ENCODE measurements around the gene PDHX. TPM values are rescaled to one million over a fixed set of nuclear protein-coding genes. Genes with fewer than 3 reads are reported as not detected.

Gene PDHX
- total and polyA plus RNA-seq, 4 donors, result 14.9 to 35.2 (median 24.0) TPM

DNA sequence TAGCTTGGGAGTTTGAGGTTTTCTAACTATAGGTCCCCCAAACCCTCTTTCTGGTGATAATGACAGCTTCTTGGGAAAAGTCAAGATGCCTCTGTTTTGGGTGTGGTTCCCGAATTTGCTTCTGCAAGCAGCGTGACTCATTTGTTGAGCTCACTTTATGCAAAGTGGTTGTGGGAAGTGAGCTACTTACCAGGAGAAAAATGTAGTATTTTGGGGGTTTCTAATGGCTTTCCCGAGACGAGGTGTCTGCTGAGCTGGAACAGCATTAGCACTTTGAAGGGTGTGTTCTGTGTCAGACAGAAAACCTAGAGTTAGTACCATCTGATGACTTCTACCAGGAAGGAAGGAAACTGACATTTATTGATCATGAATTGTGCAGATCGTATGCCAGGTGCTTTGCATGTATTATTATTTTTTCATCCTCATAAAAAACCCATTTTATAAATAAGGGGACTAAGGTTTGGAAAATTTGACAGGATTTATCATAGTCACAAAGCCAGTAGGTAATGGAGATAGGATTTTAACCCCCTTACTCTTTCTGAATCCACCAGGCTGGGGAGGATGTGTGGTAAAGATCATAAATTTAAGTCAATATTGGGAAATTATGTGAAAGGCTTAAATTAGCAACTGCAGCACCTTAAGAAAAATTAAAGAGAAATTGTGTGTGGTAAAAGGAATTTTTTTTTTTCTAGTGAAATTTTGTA is 113.7 kb downstream of the PDHX start:
- H3K9ac ChIP-seq (ENCODE audit: low read depth in 1 of 2, low read length in 2 of 2), result no peak overlapping the region
- TF ChIP-seq, protein P1, sequence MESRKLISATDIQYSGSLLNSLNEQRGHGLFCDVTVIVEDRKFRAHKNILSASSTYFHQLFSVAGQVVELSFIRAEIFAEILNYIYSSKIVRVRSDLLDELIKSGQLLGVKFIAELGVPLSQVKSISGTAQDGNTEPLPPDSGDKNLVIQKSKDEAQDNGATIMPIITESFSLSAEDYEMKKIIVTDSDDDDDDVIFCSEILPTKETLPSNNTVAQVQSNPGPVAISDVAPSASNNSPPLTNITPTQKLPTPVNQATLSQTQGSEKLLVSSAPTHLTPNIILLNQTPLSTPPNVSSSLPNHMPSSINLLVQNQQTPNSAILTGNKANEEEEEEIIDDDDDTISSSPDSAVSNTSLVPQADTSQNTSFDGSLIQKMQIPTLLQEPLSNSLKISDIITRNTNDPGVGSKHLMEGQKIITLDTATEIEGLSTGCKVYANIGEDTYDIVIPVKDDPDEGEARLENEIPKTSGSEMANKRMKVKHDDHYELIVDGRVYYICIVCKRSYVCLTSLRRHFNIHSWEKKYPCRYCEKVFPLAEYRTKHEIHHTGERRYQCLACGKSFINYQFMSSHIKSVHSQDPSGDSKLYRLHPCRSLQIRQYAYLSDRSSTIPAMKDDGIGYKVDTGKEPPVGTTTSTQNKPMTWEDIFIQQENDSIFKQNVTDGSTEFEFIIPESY (IDR thresholded peaks at IDR 0.05), result no peak
- TF ChIP-seq TAF1 (conservative IDR thresholded peaks at IDR 0.05), result no peak
- TF ChIP-seq, protein P2, sequence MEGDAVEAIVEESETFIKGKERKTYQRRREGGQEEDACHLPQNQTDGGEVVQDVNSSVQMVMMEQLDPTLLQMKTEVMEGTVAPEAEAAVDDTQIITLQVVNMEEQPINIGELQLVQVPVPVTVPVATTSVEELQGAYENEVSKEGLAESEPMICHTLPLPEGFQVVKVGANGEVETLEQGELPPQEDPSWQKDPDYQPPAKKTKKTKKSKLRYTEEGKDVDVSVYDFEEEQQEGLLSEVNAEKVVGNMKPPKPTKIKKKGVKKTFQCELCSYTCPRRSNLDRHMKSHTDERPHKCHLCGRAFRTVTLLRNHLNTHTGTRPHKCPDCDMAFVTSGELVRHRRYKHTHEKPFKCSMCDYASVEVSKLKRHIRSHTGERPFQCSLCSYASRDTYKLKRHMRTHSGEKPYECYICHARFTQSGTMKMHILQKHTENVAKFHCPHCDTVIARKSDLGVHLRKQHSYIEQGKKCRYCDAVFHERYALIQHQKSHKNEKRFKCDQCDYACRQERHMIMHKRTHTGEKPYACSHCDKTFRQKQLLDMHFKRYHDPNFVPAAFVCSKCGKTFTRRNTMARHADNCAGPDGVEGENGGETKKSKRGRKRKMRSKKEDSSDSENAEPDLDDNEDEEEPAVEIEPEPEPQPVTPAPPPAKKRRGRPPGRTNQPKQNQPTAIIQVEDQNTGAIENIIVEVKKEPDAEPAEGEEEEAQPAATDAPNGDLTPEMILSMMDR (IDR thresholded peaks at IDR 0.05; ENCODE audit: low read depth, low read length, missing input control), result no peak
- no peak for TF ChIP-seq FOXA2 (IDR thresholded peaks at IDR 0.05)
- no peak for TF ChIP-seq RAD21 (IDR thresholded peaks at IDR 0.05)
- TF ChIP-seq YY1 (IDR thresholded peaks at IDR 0.05), result no peak
- no peak for TF ChIP-seq RXRA (IDR thresholded peaks at IDR 0.05)
- TF ChIP-seq, protein P3, sequence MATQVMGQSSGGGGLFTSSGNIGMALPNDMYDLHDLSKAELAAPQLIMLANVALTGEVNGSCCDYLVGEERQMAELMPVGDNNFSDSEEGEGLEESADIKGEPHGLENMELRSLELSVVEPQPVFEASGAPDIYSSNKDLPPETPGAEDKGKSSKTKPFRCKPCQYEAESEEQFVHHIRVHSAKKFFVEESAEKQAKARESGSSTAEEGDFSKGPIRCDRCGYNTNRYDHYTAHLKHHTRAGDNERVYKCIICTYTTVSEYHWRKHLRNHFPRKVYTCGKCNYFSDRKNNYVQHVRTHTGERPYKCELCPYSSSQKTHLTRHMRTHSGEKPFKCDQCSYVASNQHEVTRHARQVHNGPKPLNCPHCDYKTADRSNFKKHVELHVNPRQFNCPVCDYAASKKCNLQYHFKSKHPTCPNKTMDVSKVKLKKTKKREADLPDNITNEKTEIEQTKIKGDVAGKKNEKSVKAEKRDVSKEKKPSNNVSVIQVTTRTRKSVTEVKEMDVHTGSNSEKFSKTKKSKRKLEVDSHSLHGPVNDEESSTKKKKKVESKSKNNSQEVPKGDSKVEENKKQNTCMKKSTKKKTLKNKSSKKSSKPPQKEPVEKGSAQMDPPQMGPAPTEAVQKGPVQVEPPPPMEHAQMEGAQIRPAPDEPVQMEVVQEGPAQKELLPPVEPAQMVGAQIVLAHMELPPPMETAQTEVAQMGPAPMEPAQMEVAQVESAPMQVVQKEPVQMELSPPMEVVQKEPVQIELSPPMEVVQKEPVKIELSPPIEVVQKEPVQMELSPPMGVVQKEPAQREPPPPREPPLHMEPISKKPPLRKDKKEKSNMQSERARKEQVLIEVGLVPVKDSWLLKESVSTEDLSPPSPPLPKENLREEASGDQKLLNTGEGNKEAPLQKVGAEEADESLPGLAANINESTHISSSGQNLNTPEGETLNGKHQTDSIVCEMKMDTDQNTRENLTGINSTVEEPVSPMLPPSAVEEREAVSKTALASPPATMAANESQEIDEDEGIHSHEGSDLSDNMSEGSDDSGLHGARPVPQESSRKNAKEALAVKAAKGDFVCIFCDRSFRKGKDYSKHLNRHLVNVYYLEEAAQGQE (IDR thresholded peaks at IDR 0.05), result no peak
- no peak for TF ChIP-seq FOXA1 (IDR thresholded peaks at IDR 0.05)
- no peak for TF ChIP-seq JUND (IDR thresholded peaks at IDR 0.05)
- no peak for TF ChIP-seq HNF4G (IDR thresholded peaks at IDR 0.05)
- no peak for TF ChIP-seq SP1 (IDR thresholded peaks at IDR 0.05)
- TF ChIP-seq EGR1 (IDR thresholded peaks at IDR 0.05; ENCODE audit: low read depth in 2 of 2), result no peak
- TF ChIP-seq, protein P4, sequence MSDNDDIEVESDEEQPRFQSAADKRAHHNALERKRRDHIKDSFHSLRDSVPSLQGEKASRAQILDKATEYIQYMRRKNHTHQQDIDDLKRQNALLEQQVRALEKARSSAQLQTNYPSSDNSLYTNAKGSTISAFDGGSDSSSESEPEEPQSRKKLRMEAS (IDR thresholded peaks at IDR 0.05), result no peak

DNA sequence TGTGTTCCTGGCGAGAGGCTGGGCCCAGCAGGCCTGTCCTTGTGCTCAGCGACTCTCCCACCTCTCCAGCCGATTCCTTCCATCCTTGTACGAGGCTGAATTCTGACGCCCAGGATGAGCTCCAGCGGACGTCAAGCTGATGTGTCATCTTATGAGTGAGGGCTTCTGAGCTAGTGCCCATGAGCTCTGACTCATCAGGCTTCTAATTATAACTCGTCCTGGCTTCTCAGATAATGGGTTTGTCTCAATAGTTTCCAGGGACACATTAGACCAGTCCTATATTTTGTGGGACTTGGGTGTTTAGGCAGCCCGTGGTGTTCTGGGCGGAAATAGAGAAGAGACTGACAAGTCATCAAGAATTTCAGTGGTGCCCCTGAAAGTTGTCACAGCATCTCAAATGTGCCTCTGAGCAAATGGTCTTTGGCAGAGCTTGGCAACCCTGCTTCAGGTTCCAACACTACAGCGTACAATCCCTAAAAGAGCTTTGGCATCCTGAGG is 114.3 kb downstream of the PDHX start:
- no peaks in the 10 kb centered on the region for H3K9me3 ChIP-seq (ENCODE audit: control insufficient read depth in 4 of 4, low read length in 3 of 4)
- H3K27ac ChIP-seq (ENCODE audit: low read depth in 1 of 2, low read length in 2 of 2), result no peak overlapping the region
- no peaks in the 10 kb centered on the region for H3K4me1 ChIP-seq (ENCODE audit: control insufficient read depth in 4 of 4, insufficient read depth in 4 of 4, low read length in 3 of 4)
- H3K36me3 ChIP-seq (ENCODE audit: control insufficient read depth in 4 of 4, insufficient read depth in 3 of 4, low read depth in 1 of 4, low read length in 3 of 4), result no peaks in the 10 kb centered on the region
- no peak overlapping the region for H3K9ac ChIP-seq (ENCODE audit: low read depth in 1 of 2, low read length in 2 of 2)
- whole genome bisulfite sequencing, result 73% methylated on average over 11 of the region's 11 CpGs
- no peak for DNase-seq (ENCODE audit: low spot score)
- H3K27me3 ChIP-seq (ENCODE audit: control insufficient read depth in 4 of 4, insufficient read depth in 4 of 4, low read length in 3 of 4), result peaks cover 0 to 3% (median 0%) of the 10 kb centered on the region in 4 donors
- H3K4me3 ChIP-seq (ENCODE audit: low read depth in 1 of 3, low read length in 3 of 3), result no peak overlapping the region
- TF ChIP-seq RAD21 (IDR thresholded peaks at IDR 0.05) (no peak), TAF1 (conservative IDR thresholded peaks at IDR 0.05) (no peak), HNF4G (IDR thresholded peaks at IDR 0.05) (no peak), NR2F2 (IDR thresholded peaks at IDR 0.05) (no peak), RXRA (IDR thresholded peaks at IDR 0.05) (no peak)
- TF ChIP-seq, protein P5, sequence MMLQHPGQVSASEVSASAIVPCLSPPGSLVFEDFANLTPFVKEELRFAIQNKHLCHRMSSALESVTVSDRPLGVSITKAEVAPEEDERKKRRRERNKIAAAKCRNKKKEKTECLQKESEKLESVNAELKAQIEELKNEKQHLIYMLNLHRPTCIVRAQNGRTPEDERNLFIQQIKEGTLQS (IDR thresholded peaks at IDR 0.05), result no peak
- TF ChIP-seq, protein P3 (IDR thresholded peaks at IDR 0.05), result no peak
- TF ChIP-seq, protein P2 (IDR thresholded peaks at IDR 0.05; ENCODE audit: low read depth, low read length, missing input control), result no peak
- TF ChIP-seq, protein P4 (IDR thresholded peaks at IDR 0.05), result no peak

More for the DNA sequence above, 113.7 kb downstream of the PDHX start:
- 65% methylated on average over 5 of the region's 5 CpGs for WGBS
- Histone ChIP-seq H3K36me3 (ENCODE audit: control insufficient read depth in 4 of 4, insufficient read depth in 3 of 4, low read depth in 1 of 4, low read length in 3 of 4) (no peaks in the 10 kb centered on the region), H3K27ac (ENCODE audit: low read depth in 1 of 2, low read length in 2 of 2) (no peak overlapping the region), H3K9me3 (ENCODE audit: control insufficient read depth in 4 of 4, low read length in 3 of 4) (no peaks in the 10 kb centered on the region), H3K27me3 (ENCODE audit: control insufficient read depth in 4 of 4, insufficient read depth in 4 of 4, low read length in 3 of 4) (peaks cover 0 to 3% (median 0%) of the 10 kb centered on the region in 4 donors), H3K4me1 (ENCODE audit: control insufficient read depth in 4 of 4, insufficient read depth in 4 of 4, low read length in 3 of 4) (no peaks in the 10 kb centered on the region), H3K4me3 (ENCODE audit: low read depth in 1 of 3, low read length in 3 of 3) (no peak overlapping the region)
- DNase-seq (ENCODE audit: low spot score), result no peak
